ENCODE measurements around the gene MTFR1L. TPM values are rescaled to one million over a fixed set of nuclear protein-coding genes. Genes with fewer than 3 reads are reported as not detected.

MTFR1L gene
- total RNA-seq, 1 donor from 2014 or later: 20.9 TPM

DNA sequence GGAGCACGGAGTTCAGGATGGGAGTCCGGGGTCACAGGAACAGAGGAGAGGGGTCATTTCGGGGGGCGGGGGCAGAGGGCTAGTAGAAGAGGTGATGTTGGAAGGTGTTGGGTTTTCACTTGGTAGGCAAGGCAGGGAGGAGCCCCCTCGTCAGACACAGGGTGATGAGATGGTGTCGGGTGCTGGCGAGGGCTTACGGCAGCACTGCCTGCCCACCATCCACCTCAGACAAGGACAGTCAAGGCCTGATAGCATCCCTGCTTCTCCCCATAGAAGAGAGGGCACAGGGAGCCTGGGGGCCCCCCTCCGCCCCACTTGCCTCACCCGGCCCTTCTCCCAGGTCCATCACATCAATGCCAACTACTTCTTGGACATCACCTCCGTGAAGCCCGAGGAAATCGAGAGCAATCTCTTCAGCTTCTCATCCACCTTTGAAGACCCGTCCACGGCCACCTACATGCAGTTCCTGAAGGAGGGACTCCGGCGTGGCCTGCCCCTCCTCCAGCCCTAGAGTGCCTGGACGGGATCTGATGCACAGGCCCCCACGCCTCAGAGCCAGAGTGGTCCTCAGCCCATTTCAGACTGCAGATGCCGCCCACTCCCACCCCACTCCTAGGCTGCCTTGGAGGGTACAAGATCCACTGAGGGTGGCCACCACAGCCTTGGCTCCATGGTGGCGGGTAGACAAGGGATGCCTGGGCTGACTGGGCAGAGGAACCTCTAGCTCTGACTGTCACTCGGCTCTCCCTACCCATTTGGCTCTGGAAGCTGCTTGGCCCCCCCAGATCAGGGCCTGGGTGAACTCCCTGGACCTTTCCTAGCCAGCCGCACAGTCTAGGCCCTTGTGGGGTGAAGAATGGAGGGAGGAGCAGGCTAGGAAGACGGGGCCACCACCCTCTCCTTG lies 4.3 kb upstream of the MTFR1L start:
- no peak overlapping the region for H3K4me3 ChIP-seq
- DNase-seq (ENCODE audit: low spot score in 2 of 2): peak in 1 of 2 donors; percentile 62
- intact Hi-C loops (cut with DNase I): no loop called here
- no peaks in the 10 kb centered on the region for H3K27me3 ChIP-seq
- no peak overlapping the region for H3K27ac ChIP-seq
- H3K4me1 ChIP-seq: peaks cover 4 to 13% of the 10 kb centered on the region in 2 donors
- TF ChIP-seq, protein P1, sequence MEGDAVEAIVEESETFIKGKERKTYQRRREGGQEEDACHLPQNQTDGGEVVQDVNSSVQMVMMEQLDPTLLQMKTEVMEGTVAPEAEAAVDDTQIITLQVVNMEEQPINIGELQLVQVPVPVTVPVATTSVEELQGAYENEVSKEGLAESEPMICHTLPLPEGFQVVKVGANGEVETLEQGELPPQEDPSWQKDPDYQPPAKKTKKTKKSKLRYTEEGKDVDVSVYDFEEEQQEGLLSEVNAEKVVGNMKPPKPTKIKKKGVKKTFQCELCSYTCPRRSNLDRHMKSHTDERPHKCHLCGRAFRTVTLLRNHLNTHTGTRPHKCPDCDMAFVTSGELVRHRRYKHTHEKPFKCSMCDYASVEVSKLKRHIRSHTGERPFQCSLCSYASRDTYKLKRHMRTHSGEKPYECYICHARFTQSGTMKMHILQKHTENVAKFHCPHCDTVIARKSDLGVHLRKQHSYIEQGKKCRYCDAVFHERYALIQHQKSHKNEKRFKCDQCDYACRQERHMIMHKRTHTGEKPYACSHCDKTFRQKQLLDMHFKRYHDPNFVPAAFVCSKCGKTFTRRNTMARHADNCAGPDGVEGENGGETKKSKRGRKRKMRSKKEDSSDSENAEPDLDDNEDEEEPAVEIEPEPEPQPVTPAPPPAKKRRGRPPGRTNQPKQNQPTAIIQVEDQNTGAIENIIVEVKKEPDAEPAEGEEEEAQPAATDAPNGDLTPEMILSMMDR (IDR thresholded peaks at IDR 0.05): no peak
- no peaks in the 10 kb centered on the region for H3K9me3 ChIP-seq
- peaks cover 39 to 52% of the 10 kb centered on the region in 2 donors for H3K36me3 ChIP-seq

DNA sequence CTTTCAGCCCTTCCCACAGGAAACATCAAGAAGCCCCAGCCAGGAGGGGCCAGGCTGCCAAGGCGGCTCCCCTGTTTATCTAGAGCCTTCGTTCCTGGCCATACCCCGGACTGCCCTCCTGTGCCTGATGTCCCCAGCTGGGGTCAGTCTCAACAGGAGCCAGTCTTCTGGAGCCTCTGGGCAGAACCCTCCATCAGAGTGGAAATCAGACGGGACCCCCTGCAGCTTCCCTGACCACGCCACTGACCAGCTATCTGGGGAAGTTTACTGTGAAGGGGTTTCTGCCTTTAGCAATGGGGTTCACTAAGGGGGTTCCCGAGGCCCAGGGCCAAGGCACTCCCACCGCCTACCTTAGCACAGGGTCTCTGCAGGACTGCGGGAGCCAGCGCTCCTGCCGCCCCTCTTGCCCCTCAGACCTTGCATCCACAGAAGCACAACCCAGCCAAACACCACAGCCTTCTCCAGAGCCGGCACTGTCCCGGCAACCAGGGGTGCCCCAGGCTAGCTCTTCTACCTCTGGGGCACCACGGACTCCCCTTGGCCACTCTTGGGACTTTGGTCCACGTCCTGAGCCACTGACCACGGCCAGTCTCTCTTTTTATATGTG lies 3.5 kb upstream of the MTFR1L start:
- Histone ChIP-seq H3K36me3 (peaks cover 39 to 50% of the 10 kb centered on the region in 2 donors), H3K4me1 (peaks cover 7 to 12% of the 10 kb centered on the region in 2 donors), H3K4me3 (no peak overlapping the region), H3K9me3 (no peaks in the 10 kb centered on the region), H3K27me3 (no peaks in the 10 kb centered on the region), H3K27ac (no peak overlapping the region)
- no peak for DNase-seq (ENCODE audit: low spot score in 2 of 2)
- intact Hi-C loops (cut with DNase I): no loop called here
- TF ChIP-seq, protein P1 (IDR thresholded peaks at IDR 0.05): no peak

DNA sequence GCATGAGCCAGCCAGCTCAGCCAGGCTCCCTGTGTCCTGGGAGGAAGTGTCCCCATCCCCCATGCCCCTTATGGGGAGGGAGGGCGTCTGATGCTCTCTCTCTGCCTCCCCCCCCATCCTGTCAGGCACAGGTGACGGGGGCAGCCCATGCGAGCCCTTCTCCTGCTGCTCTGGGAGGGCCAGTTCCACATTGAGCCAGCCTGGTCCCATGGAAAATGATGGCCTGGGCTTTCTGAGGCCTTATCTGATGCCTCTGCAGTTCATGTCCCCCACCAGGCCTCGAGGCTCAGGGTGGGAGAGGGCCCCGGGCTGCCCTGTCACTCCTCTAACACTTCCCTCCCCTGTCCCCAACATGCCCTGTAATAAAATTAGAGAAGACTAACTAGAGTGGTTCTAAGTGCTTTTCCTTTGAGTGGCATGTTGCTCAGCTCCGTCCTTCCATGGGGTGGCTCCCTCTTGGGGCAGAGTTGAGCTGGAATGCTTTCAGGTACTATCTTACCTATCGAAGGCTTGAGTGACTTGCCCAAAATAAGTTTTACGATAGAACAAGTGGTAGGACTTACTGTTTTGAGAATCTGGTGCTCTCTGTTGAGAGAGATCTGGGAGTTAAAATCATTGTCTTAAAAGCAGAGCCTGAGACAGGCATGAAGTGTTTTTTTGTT lies 1.8 kb upstream of the MTFR1L start:
- H3K4me1 ChIP-seq: peaks cover 10 to 22% of the 10 kb centered on the region in 2 donors
- H3K4me3 ChIP-seq: no peak overlapping the region
- no peaks in the 10 kb centered on the region for H3K27me3 ChIP-seq
- no peak for DNase-seq (ENCODE audit: low spot score in 2 of 2)
- TF ChIP-seq, protein P1 (IDR thresholded peaks at IDR 0.05): no peak
- intact Hi-C loops (cut with DNase I): no loop called here
- no peak overlapping the region for H3K27ac ChIP-seq
- peaks cover 30 to 32% of the 10 kb centered on the region in 2 donors for H3K36me3 ChIP-seq
- H3K9me3 ChIP-seq: no peaks in the 10 kb centered on the region

DNA sequence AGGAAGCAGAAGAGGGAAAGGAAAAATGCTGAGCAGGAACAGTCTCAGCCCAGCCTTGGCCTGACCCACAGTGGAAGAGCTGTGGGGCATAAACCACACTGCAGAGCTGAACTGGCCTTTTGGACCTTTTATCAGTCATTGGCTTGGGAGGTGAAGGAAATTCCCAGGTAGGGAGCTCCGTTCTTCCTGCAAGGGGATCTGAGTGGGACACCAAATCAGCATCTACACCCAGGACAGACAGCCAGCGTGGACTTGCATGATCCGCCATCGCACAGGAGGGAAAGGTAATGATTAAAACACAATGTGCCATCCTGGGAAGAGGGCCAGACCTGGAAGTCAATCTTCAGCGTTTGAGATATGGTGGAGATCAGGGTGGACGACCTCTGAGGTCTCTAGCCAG lies 1.2 kb upstream of the MTFR1L start:
- Histone ChIP-seq H3K4me1 (peaks cover 10 to 22% of the 10 kb centered on the region in 2 donors), H3K36me3 (peaks cover 25 to 26% of the 10 kb centered on the region in 2 donors), H3K4me3 (peak overlapping the region; percentile 69 to 91), H3K27ac (peak overlapping the region; percentile 89), H3K27me3 (no peaks in the 10 kb centered on the region), H3K9me3 (no peaks in the 10 kb centered on the region)
- no peak for DNase-seq (ENCODE audit: low spot score in 2 of 2)
- intact Hi-C loops (cut with DNase I): no loop called here
- TF ChIP-seq, protein P1 (IDR thresholded peaks at IDR 0.05): no peak

DNA sequence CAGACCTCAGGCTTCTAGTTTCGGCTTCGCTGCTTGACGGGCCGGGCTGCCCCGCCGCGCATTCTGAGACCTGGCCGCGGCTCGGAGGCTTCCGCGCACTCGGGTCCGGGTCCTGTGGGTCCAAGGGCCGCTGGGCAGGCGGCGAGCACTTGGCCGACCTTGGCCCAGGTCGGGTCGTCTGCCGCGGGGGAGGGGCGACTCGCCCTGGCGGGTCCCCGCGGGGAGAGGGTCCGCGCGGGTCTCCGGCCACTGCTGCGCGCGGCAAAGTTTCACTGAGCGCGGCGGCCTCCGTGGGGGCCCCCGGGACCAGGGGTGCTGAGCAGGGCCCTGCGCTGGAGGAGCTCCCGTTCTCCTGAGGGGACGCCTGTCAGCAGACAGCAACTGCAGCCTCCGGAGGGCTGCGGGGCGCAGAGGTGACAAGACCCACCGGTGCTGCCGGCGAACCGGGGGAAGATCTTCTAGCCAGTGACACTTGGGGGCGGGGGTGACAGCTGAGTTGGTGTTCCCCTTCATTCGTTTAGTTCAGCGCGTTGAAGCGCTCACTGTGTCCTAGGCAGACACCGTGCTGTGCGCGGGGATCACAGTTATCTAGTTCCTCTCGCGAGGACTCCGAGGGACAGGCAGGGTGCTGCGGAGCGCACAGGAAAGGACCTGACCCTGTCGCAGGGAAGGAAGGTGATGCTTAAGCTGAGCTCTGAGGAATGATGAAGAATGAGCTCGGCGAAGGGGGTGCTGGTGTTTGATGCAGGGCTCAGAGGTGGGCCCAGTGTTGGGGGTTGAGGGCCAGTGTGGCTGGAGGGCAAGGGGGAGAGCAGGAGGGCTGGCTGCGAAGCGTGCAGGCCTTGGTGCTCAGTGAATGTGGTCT lies 725 bp downstream of the MTFR1L start:
- H3K27ac ChIP-seq: peak overlapping the region; percentile 89
- intact Hi-C loops (cut with DNase I): loop anchor here (2.0 kb wide), 1 partner anchor 178 kb away; the partner anchor contains the start of gene PAFAH2
- TF ChIP-seq, protein P1 (IDR thresholded peaks at IDR 0.05): no peak
- no peak for DNase-seq (ENCODE audit: low spot score in 2 of 2)
- peaks cover 7 to 11% of the 10 kb centered on the region in 2 donors for H3K36me3 ChIP-seq
- H3K27me3 ChIP-seq: no peaks in the 10 kb centered on the region
- no peaks in the 10 kb centered on the region for H3K9me3 ChIP-seq
- H3K4me1 ChIP-seq: peaks cover 10 to 22% of the 10 kb centered on the region in 2 donors
- peak overlapping the region; percentile 69 to 91 for H3K4me3 ChIP-seq

Data from ascending aorta (tissue), 2 donors.